Motor neuron (in vitro differentiated cells): ENCODE results near the gene DPYD. TPM values are rescaled to one million over a fixed set of nuclear protein-coding genes. Genes with fewer than 3 reads are reported as not detected.
A peak's percentile ranks its signal among the peaks of the same experiment; 100 is the strongest.

Experiments used
- ATAC-seq, 8 experiments: fragments of 200-7000 bp; cut with Tn5 transposase; replicated peaks in 6 of 8; 2 replicates each; pipeline ENCODE4 v1.8.0; 2021; ENCODE audit warnings: mild to moderate bottlenecking in 8 of 8, moderate library complexity in 8 of 8
- H3K27ac ChIP-seq, 2 donors: fragments of 250-450 bp; sonication (Bioruptor Pico); 2 replicates each; pipeline ENCODE4 v1.9.0; 2021; ENCODE audit warnings: antibody characterized with exemption in 2 of 2, mild to moderate bottlenecking in 2 of 2, moderate library complexity in 1 of 2
- H3K4me1 ChIP-seq, 2 donors: fragments of 250-450 bp; sonication (Bioruptor Pico); replicated peaks in 1 of 2; 2 replicates each; pipeline ENCODE4 v1.6.1; 2021; ENCODE audit warnings: antibody characterized with exemption in 2 of 2, mild to moderate bottlenecking in 2 of 2, moderate library complexity in 1 of 2
- H3K4me3 ChIP-seq, 5 donors: fragments of 250-450 bp; sonication (Bioruptor Pico); 2 replicates each; pipeline ENCODE4 v1.9.0; 2021; ENCODE audit warnings: antibody characterized with exemption in 5 of 5, mild to moderate bottlenecking in 5 of 5, moderate library complexity in 4 of 5
- WGBS, 10 experiments: fragments of 450-650 bp; shearing (Covaris generic); methylation state at CpG; one replicate each; pipeline ENCODE4 v1.0.0; 2022; 5-methylcytosine and 5-hydroxymethylcytosine counted together
- in situ Hi-C, 9 experiments: fragments of 400-800 bp; cut with MboI; loops; one replicate each; pipeline ENCODE4 v1.15.0; 2021; ENCODE audit warnings: low sequenced_read_pairs in 9 of 9, low pct_unique_long_range_greater_than_20kb in 2 of 9; ENCODE audit not compliant: unreplicated experiment in 9 of 9
- total RNA-seq, 8 experiments: library from RNA; unstranded; fragments of 300-600 nt; gene quantifications; 2 replicates each; pipeline versions ENCODE4 v1.2.3 to v1.2.4, GENCODE V29; 2022

The DPYD gene
- total RNA-seq, 8 experiments from 2014 or later: 7.4 to 37.1 (median 14.2) TPM

GRCh38 chr1:97632075-97632474, 288.8 kb downstream of the DPYD start:
- Histone ChIP-seq H3K4me1 (peaks cover 11 to 19% of the 10 kb centered on the region in 2 donors), H3K27ac (no peak overlapping the region), H3K4me3 (no peak overlapping the region)
- in situ Hi-C loops: no loop called here
- WGBS, 10 experiments: 8 to 66% (median 57%) methylated on average over 1 to 4 of the region's 4 CpGs; no CpG with 5 or more reads in 1 of the 10 experiments
- ATAC-seq: peak; percentile 29 to 99 (median 95)

- ATAC-seq: peak in 2 of 8 experiments; percentile 47 to 72
- 60 to 100% (median 86%) methylated on average over 1 to 3 of the region's 3 CpGs; no CpG with 5 or more reads in 1 of the 10 experiments for WGBS, 10 experiments
- in situ Hi-C loops: no loop called here
- peaks cover 11 to 19% of the 10 kb centered on the region in 2 donors for H3K4me1 ChIP-seq
- H3K27ac ChIP-seq: peak overlapping the region in 1 of 2 donors; percentile 28
- no peak overlapping the region for H3K4me3 ChIP-seq
These were observed 289.9 kb downstream of the DPYD start for GRCh38 chr1:97630948-97631347.

- no peak for ATAC-seq
These were observed 290.6 kb downstream of the DPYD start for GRCh38 chr1:97630281-97630680.

GRCh38 chr1:97623220-97623619, 297.6 kb downstream of the DPYD start:
- H3K4me3 ChIP-seq: no peak overlapping the region
- in situ Hi-C loops: no loop called here

More at GRCh38 chr1:97630281-97630680, 290.6 kb downstream of the DPYD start:
- 17 to 86% (median 55%) methylated on average over 1 of the region's 1 CpG; no CpG with 5 or more reads in 3 of the 10 experiments for WGBS, 10 experiments
- H3K4me1 ChIP-seq: peaks cover 11 to 19% of the 10 kb centered on the region in 2 donors
- in situ Hi-C loops: no loop called here
- H3K4me3 ChIP-seq: no peak overlapping the region
- H3K27ac ChIP-seq: no peak overlapping the region

GRCh38 chr1:97621955-97622354, 298.9 kb downstream of the DPYD start:
- 14 to 100% (median 85%) methylated on average over 1 of the region's 1 CpG; no CpG with 5 or more reads in 2 of the 10 experiments for WGBS, 10 experiments
- ATAC-seq: peak in 2 of 8 experiments; percentile 67 to 78
- no peaks in the 10 kb centered on the region for H3K4me1 ChIP-seq
- no peak overlapping the region for H3K4me3 ChIP-seq
- in situ Hi-C loops: no loop called here
- no peak overlapping the region for H3K27ac ChIP-seq

More at GRCh38 chr1:97623220-97623619, 297.6 kb downstream of the DPYD start:
- Histone ChIP-seq H3K27ac (no peak overlapping the region), H3K4me1 (no peaks in the 10 kb centered on the region)
- ATAC-seq: no peak

GRCh38 chr1:97619706-97620105, 301.1 kb downstream of the DPYD start:
- no peak overlapping the region for H3K4me3 ChIP-seq
- no peak overlapping the region for H3K27ac ChIP-seq
- 75 to 100% (median 96%) methylated on average over 2 of the region's 2 CpGs; no CpG with 5 or more reads in 1 of the 10 experiments for WGBS, 10 experiments
- no peaks in the 10 kb centered on the region for H3K4me1 ChIP-seq
- in situ Hi-C loops: no loop called here
- ATAC-seq: no peak

- H3K4me3 ChIP-seq: no peak overlapping the region
- no peak overlapping the region for H3K27ac ChIP-seq
- 90 to 100% (median 100%) methylated on average over 1 to 3 of the region's 3 CpGs; no CpG with 5 or more reads in 4 of the 10 experiments for WGBS, 10 experiments
- in situ Hi-C loops: no loop called here
- ATAC-seq: no peak
- H3K4me1 ChIP-seq: peaks cover 2 to 11% of the 10 kb centered on the region in 2 donors
These were observed 310.1 kb downstream of the DPYD start for GRCh38 chr1:97610748-97611147.

GRCh38 chr1:97610102-97610501, 310.7 kb downstream of the DPYD start:
- peak in 2 of 8 experiments; percentile 50 to 60 for ATAC-seq
- H3K4me3 ChIP-seq: no peak overlapping the region
- peaks cover 2 to 11% of the 10 kb centered on the region in 2 donors for H3K4me1 ChIP-seq
- in situ Hi-C loops: no loop called here
- WGBS, 10 experiments: 45 to 100% (median 63%) methylated on average over 1 to 3 of the region's 3 CpGs; no CpG with 5 or more reads in 1 of the 10 experiments
- no peak overlapping the region for H3K27ac ChIP-seq

GRCh38 chr1:97608272-97608671, 312.6 kb downstream of the DPYD start:
- Histone ChIP-seq H3K27ac (no peak overlapping the region), H3K4me1 (peaks cover 2 to 15% of the 10 kb centered on the region in 2 donors), H3K4me3 (no peak overlapping the region)
- in situ Hi-C loops: no loop called here
- WGBS, 10 experiments: 83 to 100% (median 94%) methylated on average over 1 to 4 of the region's 4 CpGs; no CpG with 5 or more reads in 1 of the 10 experiments
- ATAC-seq: no peak

GRCh38 chr1:97603776-97604175, 317.1 kb downstream of the DPYD start:
- H3K4me3 ChIP-seq: no peak overlapping the region
- 10 to 75% (median 60%) methylated on average over 2 to 5 of the region's 5 CpGs; no CpG with 5 or more reads in 1 of the 10 experiments for WGBS, 10 experiments
- in situ Hi-C loops: no loop called here
- peaks cover 3 to 21% of the 10 kb centered on the region in 2 donors for H3K4me1 ChIP-seq
- no peak overlapping the region for H3K27ac ChIP-seq
- ATAC-seq: peak in 5 of 8 experiments; percentile 46 to 57 (median 52)

GRCh38 chr1:97603218-97603617, 317.6 kb downstream of the DPYD start:
- no peak overlapping the region for H3K4me3 ChIP-seq

GRCh38 chr1:97599447-97599846, 321.4 kb downstream of the DPYD start:
- in situ Hi-C loops: no loop called here
- 25 to 100% (median 92%) methylated on average over 1 to 2 of the region's 2 CpGs; no CpG with 5 or more reads in 4 of the 10 experiments for WGBS, 10 experiments
- Histone ChIP-seq H3K4me3 (no peak overlapping the region), H3K4me1 (peaks cover 3 to 21% of the 10 kb centered on the region in 2 donors), H3K27ac (no peak overlapping the region)
- no peak for ATAC-seq

More at GRCh38 chr1:97603218-97603617, 317.6 kb downstream of the DPYD start:
- Histone ChIP-seq H3K4me1 (peaks cover 3 to 21% of the 10 kb centered on the region in 2 donors), H3K27ac (no peak overlapping the region)
- in situ Hi-C loops: no loop called here
- 56 to 100% (median 81%) methylated on average over 1 to 3 of the region's 3 CpGs for WGBS, 10 experiments
- ATAC-seq: no peak

GRCh38 chr1:97593192-97593591, 327.6 kb downstream of the DPYD start:
- Histone ChIP-seq H3K4me1 (no peaks in the 10 kb centered on the region), H3K27ac (no peak overlapping the region), H3K4me3 (no peak overlapping the region)
- ATAC-seq: no peak
- whole genome bisulfite sequencing, 10 experiments: 70 to 99% (median 91%) methylated on average over 4 to 8 of the region's 8 CpGs
- in situ Hi-C loops: no loop called here

GRCh38 chr1:97588772-97589171, 332.1 kb downstream of the DPYD start:
- no peak overlapping the region for H3K27ac ChIP-seq
- ATAC-seq: peak in 2 of 8 experiments; percentile 51 to 70
- no peak overlapping the region for H3K4me3 ChIP-seq
- no peaks in the 10 kb centered on the region for H3K4me1 ChIP-seq
- in situ Hi-C loops: no loop called here
